Hepatocyte (in vitro differentiated cells): ENCODE results near the gene SERTAD2.

Source experiments
- CTCF ChIP-seq: fragments of 200-600 bp; sonication (generic); IDR thresholded peaks from 2 replicates; pipeline ENCODE4 v1.5.1; 2016; ENCODE audit warnings: antibody characterized with exemption, mild to moderate bottlenecking; ENCODE audit not compliant: poor library complexity
- EZH2 ChIP-seq: fragments of 200-600 bp; sonication (generic); IDR thresholded peaks from 2 replicates; pipeline ENCODE4 v1.6.1; 2016; ENCODE audit warnings: antibody characterized with exemption, mild to moderate bottlenecking, borderline replicate concordance

DNA sequence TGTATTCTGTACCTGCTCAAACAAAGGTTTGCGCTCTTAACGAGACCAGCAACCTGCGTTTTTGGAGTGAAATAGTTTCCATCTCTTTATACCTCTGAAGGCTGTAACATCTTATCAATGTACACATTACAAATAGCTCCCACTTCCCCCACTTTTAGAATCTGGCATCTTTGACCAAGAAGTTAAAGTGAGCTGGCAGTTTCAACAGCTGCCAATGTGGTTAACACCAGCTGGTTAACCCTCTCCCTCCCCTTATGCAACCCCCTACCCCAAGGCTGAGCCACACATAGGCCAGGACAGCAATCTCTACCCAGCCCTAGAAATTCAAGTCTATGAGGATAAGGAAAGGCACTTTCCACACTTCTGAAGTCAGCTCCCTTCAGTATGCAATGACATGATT is 2.2 kb upstream of the SERTAD2 start:
- TF ChIP-seq CTCF (no peak), EZH2 (no peak)
